ENCODE measurements around the gene MYH10.

DNA sequence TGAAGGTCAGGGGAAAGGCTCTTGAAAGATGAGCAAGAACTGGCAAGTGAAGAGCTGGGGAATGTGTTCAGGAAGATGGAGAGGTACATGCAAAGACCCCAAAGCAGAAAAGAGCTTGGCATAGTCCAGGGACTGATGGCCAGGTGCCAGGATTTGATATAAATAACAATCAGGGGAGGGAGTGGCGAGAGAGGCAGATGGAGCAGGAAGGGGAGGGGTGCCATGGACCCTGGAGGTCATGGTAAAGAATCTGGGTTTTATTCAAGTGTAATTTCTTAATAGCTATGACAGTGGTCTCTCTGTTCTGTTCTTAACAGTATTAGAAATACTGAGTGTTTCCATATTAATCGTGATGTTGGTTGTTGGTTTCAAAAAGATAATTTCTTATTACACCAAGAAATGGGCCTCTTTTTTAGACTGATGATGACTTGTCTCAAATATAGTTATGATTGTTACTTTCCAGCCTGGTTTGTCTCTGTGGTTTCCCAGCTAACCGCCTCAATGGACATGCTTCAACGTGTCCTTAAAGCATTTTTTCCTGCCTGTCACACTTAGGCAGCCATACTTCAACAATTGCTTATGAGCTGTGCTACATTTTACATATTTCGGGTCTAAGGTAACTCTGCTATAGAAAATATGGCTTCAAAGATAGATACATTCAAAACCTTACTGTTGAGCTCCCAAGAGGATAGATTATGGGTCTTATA, 49.4 kb downstream of the MYH10 start:
- TF ChIP-seq HOXA7 (CRISPR knock-in tag; IDR thresholded peaks at IDR 0.05; ENCODE audit: borderline replicate concordance) (no peak), CTCF (tag by site-specific recombination; IDR thresholded peaks at IDR 0.05) (no peak), ZNF324 (tag by site-specific recombination; IDR thresholded peaks at IDR 0.05) (no peak), YY1 (tag by site-specific recombination; IDR thresholded peaks at IDR 0.05) (no peak), ZNF350 (tag by site-specific recombination; IDR thresholded peaks at IDR 0.05) (no peak), ZNF558 (tag by site-specific recombination; IDR thresholded peaks at IDR 0.05) (no peak)
